ENCODE measurements around the gene EEFSEC. TPM values are rescaled to one million over a fixed set of nuclear protein-coding genes. Genes with fewer than 3 reads are reported as not detected.

Gene EEFSEC
- total RNA-seq, 2 experiments from 2014 or later = 19.2 to 19.6 TPM

GRCh38 chr3:128364808-128365360 is 211.6 kb downstream of the EEFSEC start:
- POLR2A ChIA-PET = no interaction called here
- Mint-ChIP-seq H3K4me3 (no peak overlapping the region), H3K27ac (no peak overlapping the region)

GRCh38 chr3:128366136-128366535 is 212.9 kb downstream of the EEFSEC start:
- no peaks in the 10 kb centered on the region for H3K9me3 Mint-ChIP-seq
- no peak for TF ChIP-seq CTCF (IDR thresholded peaks at IDR 0.05)
- intact Hi-C loops (cut with micrococcal nuclease) = no loop called here
- H3K36me3 Mint-ChIP-seq (ENCODE audit: low read depth) = no peaks in the 10 kb centered on the region
- no peaks in the 10 kb centered on the region for H3K4me1 Mint-ChIP-seq (ENCODE audit: low read depth)
- peak overlapping the region; percentile 6 for H3K27ac Mint-ChIP-seq
- no peak overlapping the region for H3K4me3 Mint-ChIP-seq
- CTCF ChIA-PET = no interaction called here
- DNase-seq (no peak), ATAC-seq (no peak)
- POLR2A ChIA-PET = interaction anchor here (1.0 kb wide), 1 partner anchor 16 kb away, joined by 3 read pairs; no protein-coding TSS in a partner anchor
- no peaks in the 10 kb centered on the region for H3K27me3 Mint-ChIP-seq

More at GRCh38 chr3:128364808-128365360, 211.6 kb downstream of the EEFSEC start:
- ATAC-seq (no peak), DNase-seq (no peak)
- no peaks in the 10 kb centered on the region for H3K36me3 Mint-ChIP-seq (ENCODE audit: low read depth)
- no peaks in the 10 kb centered on the region for H3K27me3 Mint-ChIP-seq
- H3K9me3 Mint-ChIP-seq = no peaks in the 10 kb centered on the region
- H3K4me1 Mint-ChIP-seq (ENCODE audit: low read depth) = no peaks in the 10 kb centered on the region
- CTCF ChIA-PET = no interaction called here
- intact Hi-C loops (cut with micrococcal nuclease) = no loop called here
- TF ChIP-seq CTCF (IDR thresholded peaks at IDR 0.05) = no peak

- ChIA-PET CTCF (no interaction called here), POLR2A (interaction anchor here (1.0 kb wide), 1 partner anchor 16 kb away, joined by 3 read pairs; no protein-coding TSS in a partner anchor)
- Mint-ChIP-seq H3K4me1 (ENCODE audit: low read depth) (no peaks in the 10 kb centered on the region), H3K4me3 (no peak overlapping the region), H3K27me3 (no peaks in the 10 kb centered on the region), H3K27ac (no peak overlapping the region), H3K36me3 (ENCODE audit: low read depth) (no peaks in the 10 kb centered on the region), H3K9me3 (no peaks in the 10 kb centered on the region)
- ATAC-seq (peak; percentile 37), DNase-seq (peak; percentile 13)
- no peak for TF ChIP-seq CTCF (IDR thresholded peaks at IDR 0.05)
- intact Hi-C loops (cut with micrococcal nuclease) = no loop called here
These were observed 213.4 kb downstream of the EEFSEC start for GRCh38 chr3:128366652-128367051.

- Mint-ChIP-seq H3K36me3 (ENCODE audit: low read depth) (no peaks in the 10 kb centered on the region), H3K27me3 (no peaks in the 10 kb centered on the region), H3K4me3 (no peak overlapping the region), H3K4me1 (ENCODE audit: low read depth) (peaks cover 2% of the 10 kb centered on the region), H3K27ac (no peak overlapping the region), H3K9me3 (no peaks in the 10 kb centered on the region)
- ChIA-PET CTCF (no interaction called here), POLR2A (no interaction called here)
- DNase-seq (no peak), ATAC-seq (no peak)
- TF ChIP-seq CTCF (IDR thresholded peaks at IDR 0.05) = no peak
- intact Hi-C loops (cut with micrococcal nuclease) = no loop called here
These were observed 213.9 kb downstream of the EEFSEC start for GRCh38 chr3:128367221-128367620.

GRCh38 chr3:128367761-128368160 is 214.5 kb downstream of the EEFSEC start:
- ChIA-PET POLR2A (no interaction called here), CTCF (no interaction called here)

More at GRCh38 chr3:128367761-128368160, 214.5 kb downstream of the EEFSEC start:
- DNase-seq (no peak), ATAC-seq (no peak)
- no peaks in the 10 kb centered on the region for H3K9me3 Mint-ChIP-seq
- H3K36me3 Mint-ChIP-seq (ENCODE audit: low read depth) = peaks cover 3% of the 10 kb centered on the region
- no peak for TF ChIP-seq CTCF (IDR thresholded peaks at IDR 0.05)
- peaks cover 3% of the 10 kb centered on the region for H3K4me1 Mint-ChIP-seq (ENCODE audit: low read depth)
- intact Hi-C loops (cut with micrococcal nuclease) = no loop called here
- no peak overlapping the region for H3K27ac Mint-ChIP-seq
- H3K27me3 Mint-ChIP-seq = no peaks in the 10 kb centered on the region
- no peak overlapping the region for H3K4me3 Mint-ChIP-seq
